22Rv1 (cell line): Measurements from ENCODE around the gene USHBP1.
A peak's percentile ranks its signal among the peaks of the same experiment; 100 is the strongest.

ENCODE experiments used
- H3K27ac ChIP-seq: fragments of 450-650 bp; 2 replicates; pipeline ENCODE4 v1.5.1; 2017
- CTCF ChIP-seq: fragments of 450-650 bp; IDR thresholded peaks from 2 replicates; pipeline ENCODE4 v1.5.1; 2017; ENCODE audit warnings: mild to moderate bottlenecking
- ZFX ChIP-seq: fragments of 450-650 bp; IDR thresholded peaks from 2 replicates; pipeline ENCODE4 v1.6.1; 2017; ENCODE audit warnings: antibody characterized with exemption, borderline replicate concordance

USHBP1 gene

GRCh38 chr19:17245535-17245984, 19.0 kb downstream of the USHBP1 start, which contains the start of gene NR2F6:
NR2F6 (minus strand) TSS chr19:17245919; CDS start chr19:17245220, 699 bp downstream.
- TF ChIP-seq CTCF (no peak), ZFX (no peak)
- H3K27ac ChIP-seq, result peak within 1 kb of the TSS; percentile 92

GRCh38 chr19:17244618-17245534, 19.7 kb downstream of the USHBP1 start:
- no peak for TF ChIP-seq CTCF
- no peak for TF ChIP-seq ZFX
- H3K27ac ChIP-seq, result peak overlapping the region; percentile 92

- TF ChIP-seq CTCF (no peak), ZFX (no peak)
- H3K27ac ChIP-seq, result peak overlapping the region; percentile 92
Measured at GRCh38 chr19:17243830-17244617, 20.5 kb downstream of the USHBP1 start.

GRCh38 chr19:17243211-17243829, 21.2 kb downstream of the USHBP1 start:
- H3K27ac ChIP-seq, result peak overlapping the region; percentile 92
- TF ChIP-seq CTCF, result no peak

- peak overlapping the region; percentile 92 for H3K27ac ChIP-seq
- no peak for TF ChIP-seq CTCF
- no peak for TF ChIP-seq ZFX
Measured at GRCh38 chr19:17242431-17243208, 21.9 kb downstream of the USHBP1 start.

- H3K27ac ChIP-seq, result peak overlapping the region; percentile 92; the same call in 1 of the 2 replicates
- TF ChIP-seq CTCF (no peak), ZFX (no peak)
Measured at GRCh38 chr19:17240826-17241399, 23.6 kb downstream of the USHBP1 start.
